ENCODE measurements around the gene ACSM3.

DNA sequence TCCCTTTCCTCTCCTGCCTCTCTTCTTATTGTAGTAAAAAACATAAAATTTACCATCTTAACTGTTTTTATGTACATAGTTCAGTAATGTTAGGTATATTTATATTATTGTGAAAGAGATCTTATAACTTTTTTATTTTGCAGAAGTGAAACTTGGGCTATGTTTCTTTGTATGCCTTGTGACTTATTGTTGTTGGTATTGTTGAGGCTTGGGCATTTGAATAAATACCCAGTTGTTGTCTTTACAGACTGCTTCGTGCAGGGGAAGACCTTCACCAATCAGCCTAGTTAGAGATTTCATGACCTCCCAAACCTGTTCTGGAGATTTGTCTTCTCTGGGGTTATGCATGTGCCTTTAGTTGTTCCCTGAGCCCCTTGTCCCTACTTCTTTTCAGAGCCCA, 74.4 kb downstream of the ACSM3 start:
- no peak for TF ChIP-seq CTCF (IDR thresholded peaks at IDR 0.05)
- no peak for TF ChIP-seq POLR2A (IDR thresholded peaks at IDR 0.05)
